ENCODE results near the gene ADRB2. TPM values are rescaled to one million over a fixed set of nuclear protein-coding genes. Genes with fewer than 3 reads are reported as not detected.

The ADRB2 gene
- total RNA-seq, 1 experiment from 2014 or later, result 1.0 TPM

DNA sequence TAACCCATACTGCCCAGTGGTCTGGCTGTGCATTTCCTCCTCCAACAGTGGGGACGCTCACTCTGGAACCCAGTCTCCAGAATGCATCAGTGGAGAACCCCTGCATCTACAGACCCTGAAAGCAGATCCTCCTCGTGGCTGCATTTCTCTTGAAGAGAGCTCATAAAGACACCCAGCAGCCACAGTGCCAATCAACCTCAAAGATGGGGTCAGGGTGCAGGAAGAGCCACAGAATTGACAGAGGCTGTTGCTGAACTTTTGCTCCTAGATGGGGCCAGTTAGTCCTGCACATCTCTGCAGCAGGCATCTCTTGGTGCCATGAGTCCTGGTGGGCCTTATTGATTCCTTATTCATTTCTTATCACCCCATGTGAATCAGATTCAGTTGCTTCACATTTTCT lies 39.6 kb downstream of the ADRB2 start:
- no peaks in the 10 kb centered on the region for H3K36me3 ChIP-seq (ENCODE audit: control insufficient read depth, insufficient read depth, low read length)
- no peak for TF ChIP-seq SIN3A (IDR thresholded peaks at IDR 0.05; ENCODE audit: borderline replicate concordance, insufficient read depth, low read depth, low read length)
- no peak for TF ChIP-seq TCF7L2 (IDR thresholded peaks at IDR 0.05; ENCODE audit: low read depth, low read length)
- TF ChIP-seq CTCF (IDR thresholded peaks at IDR 0.05), result no peak
- TF ChIP-seq POLR2AphosphoS5 (IDR thresholded peaks at IDR 0.05; ENCODE audit: low read depth, low read length), result no peak
- no peak for TF ChIP-seq REST (IDR thresholded peaks at IDR 0.05; ENCODE audit: insufficient read depth in 1 of 2, low read depth in 2 of 2, low read length in 1 of 2)
- no peaks in the 10 kb centered on the region for H3K9me3 ChIP-seq (ENCODE audit: control insufficient read depth, insufficient read depth, low read depth, low read length)
- H3K4me1 ChIP-seq (ENCODE audit: control insufficient read depth, insufficient read depth, low read length), result no peaks in the 10 kb centered on the region
- intact Hi-C loops (cut with micrococcal nuclease; ENCODE audit: unreplicated experiment) (no loop called here), in situ Hi-C loops (cut with HindIII; ENCODE audit: low pct_unique_long_range_greater_than_20kb, low sequenced_read_pairs) (no loop called here)
- no peak for DNase-seq (ENCODE audit: low read depth, low spot score)
- H3K27ac ChIP-seq (ENCODE audit: low read length), result no peak overlapping the region
- BruUV-seq (replicated peaks), result no TSS peak
- CTCF ChIA-PET, result no interaction called here
- no peak for ATAC-seq
- POLR2A ChIA-PET, result no interaction called here
- no peaks in the 10 kb centered on the region for H3K27me3 ChIP-seq (ENCODE audit: control insufficient read depth, insufficient read depth, low read length)
- no peak overlapping the region for H3K4me3 ChIP-seq (ENCODE audit: low read depth in 2 of 2, low read length in 2 of 2)

GRCh38 chr5:148873120-148873519 lies 46.7 kb downstream of the ADRB2 start:
- in situ Hi-C loops (cut with HindIII; ENCODE audit: low pct_unique_long_range_greater_than_20kb, low sequenced_read_pairs), result no loop called here
- CTCF ChIA-PET, result no interaction called here
- H3K4me3 ChIP-seq (ENCODE audit: low read depth in 2 of 2, low read length in 2 of 2), result no peak overlapping the region

More at GRCh38 chr5:148873120-148873519, 46.7 kb downstream of the ADRB2 start:
- no peaks in the 10 kb centered on the region for H3K27me3 ChIP-seq (ENCODE audit: control insufficient read depth, insufficient read depth, low read length)
- intact Hi-C loops (cut with micrococcal nuclease; ENCODE audit: unreplicated experiment), result no loop called here
- TF ChIP-seq CTCF (IDR thresholded peaks at IDR 0.05) (no peak), REST (IDR thresholded peaks at IDR 0.05; ENCODE audit: insufficient read depth in 1 of 2, low read depth in 2 of 2, low read length in 1 of 2) (no peak), TCF7L2 (IDR thresholded peaks at IDR 0.05; ENCODE audit: low read depth, low read length) (no peak), SIN3A (IDR thresholded peaks at IDR 0.05; ENCODE audit: borderline replicate concordance, insufficient read depth, low read depth, low read length) (no peak), POLR2AphosphoS5 (IDR thresholded peaks at IDR 0.05; ENCODE audit: low read depth, low read length) (no peak)
- H3K27ac ChIP-seq (ENCODE audit: low read length), result no peak overlapping the region
- H3K4me1 ChIP-seq (ENCODE audit: control insufficient read depth, insufficient read depth, low read length), result no peaks in the 10 kb centered on the region
- DNase-seq (ENCODE audit: low read depth, low spot score), result no peak
- no peak for ATAC-seq
- H3K9me3 ChIP-seq (ENCODE audit: control insufficient read depth, insufficient read depth, low read depth, low read length), result no peaks in the 10 kb centered on the region
- POLR2A ChIA-PET, result no interaction called here
- H3K36me3 ChIP-seq (ENCODE audit: control insufficient read depth, insufficient read depth, low read length), result no peaks in the 10 kb centered on the region
- BruUV-seq (replicated peaks), result no TSS peak

Data from Panc1 (cell line).